LNCaP clone FGC (cell line): ENCODE data around the gene KHDC3L.
"Not testable (repeated sequence)": the region's sequence is repeated elsewhere in the genome, so short reads cannot be mapped to it uniquely, and the experiment has no call there.

Experiments used
- DNase-seq: peaks from one replicate; pipeline ENCODE4 v3.0.0-alpha.2; 2011; ENCODE audit warnings: low read depth
- H3K4me3 ChIP-seq: 2 replicates; pipeline ENCODE4 v1.5.1; 2011; ENCODE audit warnings: mild to moderate bottlenecking, low read depth, low read length, control low read depth
- CTCF ChIP-seq: IDR thresholded peaks from 2 replicates; pipeline ENCODE4 v1.5.1; 2012; ENCODE audit warnings: mild to moderate bottlenecking; ENCODE audit not compliant: control insufficient read depth, insufficient read depth; ENCODE audit errors: extremely low read depth

The KHDC3L gene

DNA sequence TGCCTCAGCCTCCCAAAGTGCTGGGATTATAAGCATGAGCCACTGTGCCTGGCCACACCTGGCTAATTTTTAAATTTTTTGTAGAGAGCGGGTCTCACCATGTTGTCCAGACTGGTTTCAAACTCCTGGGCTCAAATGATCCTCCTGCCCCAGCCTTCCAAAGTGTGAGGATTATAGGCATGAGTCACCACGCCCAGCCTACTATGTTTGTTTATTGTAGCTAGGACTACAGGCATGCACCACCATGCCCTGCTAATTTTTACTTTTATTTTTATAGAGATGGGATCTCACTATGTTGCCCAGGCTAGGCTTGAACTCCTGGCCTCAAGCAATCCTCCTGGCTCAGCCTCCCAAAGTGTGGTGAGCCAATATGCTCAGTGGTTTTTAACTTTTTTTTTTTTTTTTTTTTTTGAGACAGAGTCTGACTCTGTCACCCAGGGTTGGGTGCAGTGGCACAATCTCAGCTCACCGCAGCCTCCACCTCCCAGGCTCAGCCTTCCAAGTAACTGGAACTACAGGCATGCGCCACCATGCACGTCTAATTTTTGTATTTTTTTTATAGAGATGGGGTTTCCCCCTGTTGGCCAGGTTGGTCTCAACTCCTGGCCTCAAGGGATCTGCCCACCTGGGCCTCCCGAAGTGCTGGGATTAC lies 20.1 kb downstream of the KHDC3L start:
- no peak overlapping the region for H3K4me3 ChIP-seq
- no peak for TF ChIP-seq CTCF
- no peak for DNase-seq

DNA sequence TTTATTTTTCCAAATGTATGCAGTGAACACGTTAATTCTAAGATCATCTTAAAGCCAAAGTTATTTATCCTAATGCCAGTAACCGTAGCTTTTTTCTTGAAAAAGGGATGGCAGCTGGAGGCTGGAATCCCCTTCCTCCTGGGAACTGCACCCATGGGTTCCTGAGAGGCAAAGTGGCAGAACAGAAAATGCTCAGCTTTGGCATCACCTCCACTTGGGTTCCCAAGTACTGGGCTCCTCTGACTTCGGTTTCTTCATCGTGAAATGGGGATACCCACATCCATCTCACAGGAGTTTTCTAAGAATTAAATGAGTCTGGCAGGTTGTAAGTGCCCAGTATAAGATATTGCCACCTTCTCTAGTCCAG lies 26.0 kb downstream of the KHDC3L start:
- no peak for DNase-seq
- TF ChIP-seq CTCF, result no peak
- peak overlapping the region; percentile 39; the same call in 1 of the 2 replicates for H3K4me3 ChIP-seq

DNA sequence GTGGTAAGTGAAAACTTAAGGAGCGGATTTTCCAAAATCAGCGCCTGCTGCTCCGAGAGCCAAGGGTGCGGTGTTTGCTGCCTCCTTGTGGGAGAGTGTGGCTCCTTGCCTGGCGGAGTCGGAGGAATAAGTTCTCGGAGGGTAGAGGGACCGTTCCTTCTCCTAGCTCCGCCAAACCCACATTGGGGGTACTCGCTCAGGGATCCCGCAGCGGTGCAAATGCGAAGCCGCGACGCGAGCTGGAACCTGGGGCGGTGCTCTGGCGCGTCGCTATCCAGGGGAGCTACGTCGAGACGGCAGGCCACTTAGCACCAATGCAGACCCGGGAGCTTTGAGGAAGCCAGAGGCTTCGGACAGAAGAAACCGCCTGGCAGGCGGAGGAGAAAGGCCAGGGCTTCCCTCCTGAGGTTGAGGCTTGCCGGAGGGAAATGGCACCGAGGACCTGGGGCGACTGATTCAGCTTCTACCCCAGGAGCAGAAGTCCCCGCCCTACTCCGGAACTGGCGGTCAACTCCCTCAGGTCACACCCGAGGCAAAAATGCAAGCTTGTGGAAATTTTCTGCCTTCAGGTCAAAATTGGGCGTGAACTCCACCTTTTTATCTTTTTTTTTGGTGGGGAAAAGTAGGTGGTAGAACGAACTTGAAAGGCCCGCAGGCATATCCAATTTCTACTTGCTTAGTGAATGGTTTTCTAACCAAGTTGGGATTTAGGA lies 26.5 kb downstream of the KHDC3L start:
- H3K4me3 ChIP-seq, result peak overlapping the region; percentile 39
- TF ChIP-seq CTCF, result peak; percentile 75
- peak; percentile 2 for DNase-seq

- H3K4me3 ChIP-seq, result no peak overlapping the region
- no peak for DNase-seq
Measured at GRCh38 chr6:73389854-73390253, 27.4 kb downstream of the KHDC3L start.

GRCh38 chr6:73391675-73392074 lies 29.2 kb downstream of the KHDC3L start:
- no peak for DNase-seq
- no peak overlapping the region for H3K4me3 ChIP-seq
- no peak for TF ChIP-seq CTCF

More at GRCh38 chr6:73389854-73390253, 27.4 kb downstream of the KHDC3L start:
- TF ChIP-seq CTCF, result no peak

DNA sequence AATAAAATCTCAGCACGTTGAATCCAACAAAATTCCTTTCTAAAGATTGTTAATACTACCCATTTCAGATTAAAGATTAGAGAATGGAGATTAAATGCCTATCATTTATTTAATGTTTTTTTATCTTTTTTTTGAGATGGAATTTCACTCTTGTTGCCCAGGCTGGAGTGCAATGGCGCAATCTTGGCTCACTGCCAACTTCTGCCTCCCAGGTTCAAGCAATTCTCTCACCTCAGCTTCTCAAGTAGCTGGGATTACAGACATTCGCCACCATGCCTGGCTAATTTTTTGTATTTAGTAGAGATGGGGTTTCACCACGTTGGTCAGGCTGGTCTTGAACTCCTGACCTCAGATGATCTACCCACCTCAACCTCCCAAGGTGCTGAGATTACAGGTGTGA lies 29.7 kb downstream of the KHDC3L start:
- not testable (repeated sequence) for DNase-seq, H3K4me3 ChIP-seq

- no peak overlapping the region for H3K4me3 ChIP-seq
- DNase-seq, result no peak
- no peak for TF ChIP-seq CTCF
Measured at GRCh38 chr6:73393278-73393677, 30.8 kb downstream of the KHDC3L start.
